ENCODE results near the gene CNTNAP2.

DNA sequence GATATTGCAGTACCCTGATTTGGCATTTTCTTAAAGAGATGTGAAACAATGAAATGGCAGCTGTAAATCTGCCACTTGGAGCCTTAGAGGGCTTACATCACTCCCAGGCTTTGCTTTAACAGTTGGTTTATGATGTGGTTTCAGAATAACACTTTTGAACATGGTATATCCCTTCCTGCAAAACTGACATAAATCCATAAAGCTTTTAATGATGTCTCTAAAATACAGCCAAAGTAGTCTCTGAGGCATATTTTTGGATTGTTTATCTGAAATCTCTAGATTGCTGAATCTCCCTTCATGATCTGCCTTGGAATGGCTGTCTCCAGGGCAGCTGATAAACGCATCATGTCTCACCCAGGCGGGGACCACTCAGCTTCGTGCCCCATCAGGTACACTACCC, 2096.1 kb downstream of the CNTNAP2 start:
- TF ChIP-seq, protein P1, sequence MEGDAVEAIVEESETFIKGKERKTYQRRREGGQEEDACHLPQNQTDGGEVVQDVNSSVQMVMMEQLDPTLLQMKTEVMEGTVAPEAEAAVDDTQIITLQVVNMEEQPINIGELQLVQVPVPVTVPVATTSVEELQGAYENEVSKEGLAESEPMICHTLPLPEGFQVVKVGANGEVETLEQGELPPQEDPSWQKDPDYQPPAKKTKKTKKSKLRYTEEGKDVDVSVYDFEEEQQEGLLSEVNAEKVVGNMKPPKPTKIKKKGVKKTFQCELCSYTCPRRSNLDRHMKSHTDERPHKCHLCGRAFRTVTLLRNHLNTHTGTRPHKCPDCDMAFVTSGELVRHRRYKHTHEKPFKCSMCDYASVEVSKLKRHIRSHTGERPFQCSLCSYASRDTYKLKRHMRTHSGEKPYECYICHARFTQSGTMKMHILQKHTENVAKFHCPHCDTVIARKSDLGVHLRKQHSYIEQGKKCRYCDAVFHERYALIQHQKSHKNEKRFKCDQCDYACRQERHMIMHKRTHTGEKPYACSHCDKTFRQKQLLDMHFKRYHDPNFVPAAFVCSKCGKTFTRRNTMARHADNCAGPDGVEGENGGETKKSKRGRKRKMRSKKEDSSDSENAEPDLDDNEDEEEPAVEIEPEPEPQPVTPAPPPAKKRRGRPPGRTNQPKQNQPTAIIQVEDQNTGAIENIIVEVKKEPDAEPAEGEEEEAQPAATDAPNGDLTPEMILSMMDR (conservative IDR thresholded peaks at IDR 0.05; ENCODE audit: low read depth, low read length): no peak
- no peak for TF ChIP-seq EZH2 (IDR thresholded peaks at IDR 0.05; ENCODE audit: borderline replicate concordance, low read depth, low read length, poor library complexity, severe bottlenecking)
